Stimulated activated naive CD4-positive, alpha-beta T cell treated with Interleukin-2 at 50 U/mL for 16 hours (primary cell): ENCODE data around the gene COX8A.

Source experiments
- DNase-seq: peaks from one replicate; lab custom pipeline; 2025; lab: John Stamatoyannopoulos, UW

Gene COX8A

DNA sequence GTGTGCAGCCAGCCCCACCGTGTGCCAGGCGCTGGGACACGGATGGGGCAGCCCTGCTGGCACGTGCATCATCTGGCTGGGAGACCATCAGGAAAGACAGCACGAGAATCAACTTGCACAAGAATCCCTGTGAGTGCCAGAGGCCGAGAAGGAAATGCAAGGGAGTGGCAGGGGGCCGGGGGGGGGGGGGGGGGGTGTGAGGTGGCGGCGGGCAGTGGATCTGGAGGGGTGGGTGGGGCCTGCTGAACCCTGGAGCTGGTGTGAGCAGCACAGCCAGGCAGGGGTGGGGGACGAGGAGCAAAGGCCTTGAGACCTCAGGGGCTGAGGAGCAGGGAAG lies 47.3 kb downstream of the COX8A start:
- DNase-seq: no peak

DNA sequence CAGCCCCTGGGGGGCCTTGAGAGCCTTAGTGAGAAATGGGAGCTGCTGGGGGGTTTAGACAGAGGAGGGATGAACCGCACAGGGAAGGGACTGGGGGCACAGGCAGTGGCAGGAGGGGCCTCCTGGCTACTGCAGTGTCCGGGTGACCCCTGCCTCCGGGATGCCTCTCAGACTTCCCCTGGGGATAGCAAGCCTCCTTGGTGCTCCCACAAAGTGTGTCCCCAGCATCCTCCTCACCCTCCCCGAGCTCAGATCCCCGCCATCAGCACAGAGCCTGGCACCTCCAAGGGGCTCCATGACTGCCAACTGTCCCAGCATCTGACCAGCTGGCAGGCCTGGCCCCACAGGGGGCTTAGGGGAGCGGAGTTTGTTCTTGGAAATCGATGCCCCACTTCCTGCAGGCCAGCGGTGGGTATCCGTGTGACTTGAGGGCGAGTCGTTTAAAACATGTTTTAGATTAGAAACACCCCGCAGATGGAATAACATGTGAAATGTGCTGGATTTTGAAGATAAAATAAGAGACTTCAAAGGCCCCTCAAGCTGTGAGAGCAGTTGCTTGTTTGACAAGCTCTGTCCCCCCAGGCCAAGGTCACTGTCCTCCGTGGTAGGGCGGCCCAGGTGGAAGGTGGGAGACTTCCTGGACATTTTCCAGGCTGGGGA lies 47.8 kb downstream of the COX8A start:
- DNase-seq: no peak

DNA sequence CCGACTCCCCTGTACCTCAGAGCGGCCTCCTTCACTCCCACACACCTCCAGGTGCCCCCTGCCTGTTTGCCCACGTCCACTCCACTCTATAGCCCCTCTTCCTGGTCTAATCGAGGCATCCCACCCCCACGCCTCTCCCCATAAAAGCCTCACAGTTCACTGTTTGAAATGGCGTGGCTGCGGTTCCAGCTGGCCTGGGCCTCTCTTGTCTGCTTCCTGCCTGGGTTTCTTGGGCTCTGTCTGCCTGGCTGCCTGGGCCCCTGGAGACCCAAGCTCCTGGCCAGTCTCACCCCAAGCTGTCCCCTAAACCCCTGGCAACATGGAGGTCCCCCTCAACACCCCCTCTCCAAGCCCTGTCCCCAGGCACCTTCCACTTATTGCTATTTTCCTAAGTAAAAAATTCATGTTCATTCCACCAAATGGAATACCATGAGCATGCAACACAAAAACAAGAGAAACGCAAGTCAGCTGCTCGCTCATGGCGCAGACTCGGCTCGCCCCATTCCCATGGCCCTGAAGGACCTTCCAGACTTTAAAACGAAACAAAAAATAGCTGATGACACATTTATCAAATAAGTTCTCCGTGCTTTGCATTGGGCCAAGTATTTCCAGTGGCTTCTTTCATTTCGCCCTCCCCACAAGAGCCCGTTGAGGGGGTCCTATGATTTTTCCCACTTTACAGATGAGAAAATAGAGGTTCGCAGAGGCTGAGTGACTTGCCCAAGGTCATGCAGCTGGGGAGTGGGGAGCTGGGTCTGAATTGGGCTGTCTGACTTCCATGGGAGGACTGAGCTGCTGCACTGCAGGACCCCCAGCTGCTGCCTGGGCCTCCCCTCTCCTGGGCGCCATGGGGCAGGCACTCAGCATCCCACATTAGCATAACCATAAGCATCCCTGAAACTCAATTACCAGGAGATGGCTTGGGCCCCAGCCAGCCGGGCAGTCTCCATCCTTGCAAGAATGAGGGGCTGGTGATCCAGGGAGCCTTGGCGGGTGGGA lies 49.6 kb downstream of the COX8A start:
- no peak for DNase-seq

DNA sequence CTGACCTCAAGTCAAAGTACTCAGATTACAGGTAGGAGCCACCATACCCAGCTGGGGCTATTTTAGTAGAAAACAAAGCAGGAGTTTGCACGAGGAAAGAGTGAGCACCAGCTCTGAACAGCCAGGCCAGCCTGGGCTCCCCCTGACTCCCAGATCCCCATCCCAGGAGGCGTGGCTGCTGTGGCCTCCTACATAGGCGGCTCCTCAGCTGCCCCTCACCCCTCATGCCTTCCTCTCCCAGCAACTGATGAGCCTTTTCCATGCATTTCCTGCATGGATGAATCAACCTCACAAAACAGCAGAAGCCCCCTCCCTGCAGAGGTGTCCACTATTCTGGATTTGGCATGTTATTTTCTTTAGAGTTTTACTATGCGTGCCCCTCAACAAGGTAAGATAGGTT lies 50.8 kb downstream of the COX8A start:
- DNase-seq: no peak
